DOHH2 (cell line): ENCODE results near the gene PLPPR3.

Experiments used
- H3F3A ChIP-seq: fragments of 200-600 bp; sonication (generic), shearing (Covaris generic); 2 replicates; pipeline ENCODE4 v1.6.0; 2016; ENCODE audit warnings: antibody characterized with exemption, mild to moderate bottlenecking; ENCODE audit not compliant: control insufficient read depth, insufficient read depth
- H3K27ac ChIP-seq: fragments of 200-600 bp; sonication (generic); 2 replicates; pipeline ENCODE4 v1.5.1; 2014; ENCODE audit warnings: low read depth, mild to moderate bottlenecking, low read length, moderate library complexity
- H3K27me3 ChIP-seq: fragments of 200-600 bp; sonication (generic); 2 replicates; pipeline ENCODE4 v1.6.1; 2014; ENCODE audit warnings: mild to moderate bottlenecking, low read length, mixed read lengths; ENCODE audit not compliant: control insufficient read depth
- H3K36me3 ChIP-seq: fragments of 200-600 bp; sonication (generic); 2 replicates; pipeline ENCODE4 v1.6.1; 2014; ENCODE audit warnings: mild to moderate bottlenecking, low read length, moderate library complexity, mixed read lengths; ENCODE audit not compliant: control insufficient read depth
- H3K4me1 ChIP-seq: fragments of 200-600 bp; sonication (generic); 2 replicates; pipeline ENCODE4 v1.6.1; 2014; ENCODE audit warnings: mild to moderate bottlenecking, low read length, mixed read lengths; ENCODE audit not compliant: control insufficient read depth
- H3K4me2 ChIP-seq: fragments of 200-600 bp; sonication (generic); 2 replicates; pipeline ENCODE4 v1.6.0; 2014; ENCODE audit warnings: mild to moderate bottlenecking, low read length, moderate library complexity
- H3K4me3 ChIP-seq: fragments of 200-600 bp; sonication (generic); 2 replicates; pipeline ENCODE4 v1.5.1; 2014; ENCODE audit warnings: mild to moderate bottlenecking, low read length, mixed read lengths
- H3K79me2 ChIP-seq: fragments of 200-600 bp; sonication (generic); 2 replicates; pipeline ENCODE4 v1.6.1; 2014; ENCODE audit warnings: mild to moderate bottlenecking, low read length, mixed read lengths; ENCODE audit not compliant: control insufficient read depth
- H3K9me2 ChIP-seq: fragments of 200-600 bp; sonication (generic); replicated peaks from 2 replicates; pipeline ENCODE4 v1.6.1; 2014; ENCODE audit warnings: mild to moderate bottlenecking, low read length, mixed read lengths; ENCODE audit not compliant: control insufficient read depth
- H3K9me3 ChIP-seq: fragments of 200-600 bp; sonication (generic); 2 replicates; pipeline ENCODE4 v1.6.1; 2014; ENCODE audit warnings: antibody characterized with exemption, low read length, mixed read lengths; ENCODE audit not compliant: control insufficient read depth, insufficient read depth
- H4K20me1 ChIP-seq: fragments of 200-600 bp; sonication (generic); 2 replicates; pipeline ENCODE4 v1.6.0; 2014; ENCODE audit warnings: low read depth, mild to moderate bottlenecking, antibody characterized with exemption, low read length, moderate library complexity; ENCODE audit not compliant: control insufficient read depth, insufficient read depth
- CTCF ChIP-seq: fragments of 200-600 bp; sonication (generic); IDR thresholded peaks from one replicate; pipeline ENCODE4 v1.5.1; 2014; ENCODE audit warnings: antibody characterized with exemption, mild to moderate bottlenecking, low read depth, low read length; ENCODE audit not compliant: poor library complexity, severe bottlenecking
- EZH2phosphoT487 ChIP-seq: fragments of 200-600 bp; sonication (generic); IDR thresholded peaks from 2 replicates; pipeline ENCODE4 v1.6.1; 2017; ENCODE audit warnings: borderline replicate concordance, mild to moderate bottlenecking, antibody characterized with exemption, low read length, moderate library complexity, mixed read lengths

The PLPPR3 gene

GRCh38 chr19:834216-834615 lies 12.5 kb upstream of the PLPPR3 start:
- Histone ChIP-seq H3K9me2 (no peaks in the 10 kb centered on the region), H4K20me1 (no peaks in the 10 kb centered on the region), H3K27me3 (no peaks in the 10 kb centered on the region), H3K36me3 (no peaks in the 10 kb centered on the region), H3K4me2 (no peak overlapping the region), H3F3A (no peaks in the 10 kb centered on the region), H3K27ac (no peak overlapping the region), H3K79me2 (no peaks in the 10 kb centered on the region), H3K4me3 (no peak overlapping the region), H3K9me3 (no peaks in the 10 kb centered on the region), H3K4me1 (no peaks in the 10 kb centered on the region)
- no peak for TF ChIP-seq CTCF

- TF ChIP-seq CTCF = no peak
- TF ChIP-seq EZH2phosphoT487 = no peak
- no peak overlapping the region for H3K4me2 ChIP-seq
These were observed 9.9 kb upstream of the PLPPR3 start for GRCh38 chr19:831407-832369.

GRCh38 chr19:829129-829758 lies 7.5 kb upstream of the PLPPR3 start:
- no peaks in the 10 kb centered on the region for H3F3A ChIP-seq
- no peak overlapping the region for H3K4me3 ChIP-seq
- no peaks in the 10 kb centered on the region for H4K20me1 ChIP-seq
- H3K9me3 ChIP-seq = no peaks in the 10 kb centered on the region
- H3K27ac ChIP-seq = no peak overlapping the region
- TF ChIP-seq EZH2phosphoT487 (no peak), CTCF (no peak)
- no peaks in the 10 kb centered on the region for H3K79me2 ChIP-seq
- no peak overlapping the region for H3K4me2 ChIP-seq
- no peaks in the 10 kb centered on the region for H3K27me3 ChIP-seq
- H3K36me3 ChIP-seq = no peaks in the 10 kb centered on the region
- H3K4me1 ChIP-seq = no peaks in the 10 kb centered on the region
- H3K9me2 ChIP-seq = no peaks in the 10 kb centered on the region

More at GRCh38 chr19:831407-832369, 9.9 kb upstream of the PLPPR3 start:
- H3K9me3 ChIP-seq = no peaks in the 10 kb centered on the region
- no peaks in the 10 kb centered on the region for H3K27me3 ChIP-seq
- H3K9me2 ChIP-seq = no peaks in the 10 kb centered on the region
- H3K27ac ChIP-seq = no peak overlapping the region
- no peaks in the 10 kb centered on the region for H4K20me1 ChIP-seq
- no peaks in the 10 kb centered on the region for H3F3A ChIP-seq
- H3K36me3 ChIP-seq = no peaks in the 10 kb centered on the region
- H3K4me1 ChIP-seq = no peaks in the 10 kb centered on the region
- no peak overlapping the region for H3K4me3 ChIP-seq
- no peaks in the 10 kb centered on the region for H3K79me2 ChIP-seq
